Stimulated activated CD4-positive, alpha-beta T cell treated with anti-CD3 and anti-CD28 coated beads, Interleukin-4, amount 100 ng/mL, for 4 hours (primary cell): ENCODE data around the gene TOGARAM1.

Source experiments
- DNase-seq, 2 experiments: peaks; one replicate each; pipeline ENCODE4 v3.0.0-alpha.2; 2020

The TOGARAM1 gene

DNA sequence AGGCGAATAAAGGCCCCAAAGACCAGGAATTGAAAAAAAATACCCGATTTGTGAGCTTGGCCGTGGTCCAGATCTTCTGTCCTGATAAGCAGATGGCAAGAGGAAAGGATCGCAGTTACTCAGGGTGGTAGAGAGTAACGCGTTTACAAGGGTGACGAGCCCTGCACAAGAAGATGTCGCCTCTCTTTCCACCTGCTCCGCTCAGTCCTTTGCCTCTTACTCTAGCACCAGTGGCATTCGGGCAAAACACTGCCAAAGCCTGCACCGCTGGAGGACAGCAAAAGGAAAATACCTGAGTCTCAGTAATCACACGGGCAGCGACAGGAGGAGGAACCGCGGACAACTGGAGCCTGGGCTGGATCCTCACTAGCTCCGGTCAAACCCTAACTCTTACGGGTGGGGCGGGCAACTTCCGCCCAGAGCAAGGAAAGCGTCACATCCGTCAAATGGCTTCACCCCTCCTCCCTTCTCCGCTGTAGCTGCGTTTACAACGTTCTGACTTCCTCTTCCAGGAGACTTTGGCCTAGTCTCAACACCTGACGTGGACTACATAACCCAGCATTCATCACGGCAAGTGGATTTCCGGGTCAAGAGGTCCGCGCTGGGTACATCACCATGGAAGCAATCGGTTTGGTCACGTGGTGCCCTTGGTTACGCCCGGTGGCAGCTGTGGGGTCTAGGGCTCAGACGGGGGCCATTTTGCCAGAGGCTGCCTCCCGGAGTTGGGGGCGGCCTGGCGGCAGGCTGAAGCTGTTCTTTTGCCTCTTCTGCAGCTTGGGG is at the start of gene TOGARAM1, which contains the start of gene KLHL28:
Gene TOGARAM1 (plus strand): TSS at position 637 of the 780 bp plus-strand sequence. CDS start 232 bp downstream, outside the sequence.
Gene KLHL28 (minus strand): TSS at position 394 of the 780 bp plus-strand sequence. CDS start 16,019 bp downstream, outside the sequence.
- DNase-seq: peak; percentile 81 to 98

DNA sequence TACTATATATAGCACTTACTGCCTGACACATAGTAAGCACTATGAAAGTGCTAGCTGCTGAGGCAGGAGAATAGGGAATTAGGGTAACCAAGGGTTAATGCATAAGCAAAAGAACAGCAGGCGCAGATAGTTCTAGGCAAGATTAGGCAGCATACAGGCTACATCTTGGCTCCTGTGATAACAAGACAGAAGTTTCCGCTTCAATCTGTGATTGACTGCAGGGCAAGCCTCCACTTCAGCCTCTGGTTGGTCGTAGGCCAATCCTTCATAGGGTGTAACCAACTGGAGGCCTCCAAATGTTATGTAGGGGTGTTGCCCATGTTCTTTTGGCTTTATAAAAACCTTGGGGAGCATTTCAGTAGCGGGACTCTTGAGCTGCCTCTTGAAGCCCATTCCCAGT is 47.1 kb upstream of the TOGARAM1 start:
- DNase-seq: no peak

DNA sequence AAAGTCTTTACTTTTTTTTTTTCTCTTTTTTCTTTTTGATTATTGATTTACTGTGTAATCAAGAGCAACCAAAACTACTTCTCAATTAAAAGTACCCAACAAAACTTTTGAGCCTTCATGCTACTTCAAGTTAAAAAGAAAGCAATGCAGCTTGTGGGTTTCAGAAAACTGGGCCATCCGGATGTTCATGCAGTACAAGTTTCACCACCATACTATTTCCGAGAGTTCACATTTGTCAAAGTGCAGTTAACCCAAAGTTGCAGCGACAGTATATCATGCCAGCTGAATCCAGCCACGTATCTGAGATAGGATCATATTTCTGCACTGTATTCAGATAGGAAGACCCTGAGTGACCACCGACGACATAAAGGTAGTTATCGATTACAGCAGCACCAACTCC is 33.2 kb upstream of the TOGARAM1 start:
- DNase-seq: no peak

GRCh38 chr14:44935155-44935554 is 26.8 kb upstream of the TOGARAM1 start:
- no peak for DNase-seq

- no peak for DNase-seq
These were observed 24.4 kb upstream of the TOGARAM1 start for GRCh38 chr14:44937547-44937946.

DNA sequence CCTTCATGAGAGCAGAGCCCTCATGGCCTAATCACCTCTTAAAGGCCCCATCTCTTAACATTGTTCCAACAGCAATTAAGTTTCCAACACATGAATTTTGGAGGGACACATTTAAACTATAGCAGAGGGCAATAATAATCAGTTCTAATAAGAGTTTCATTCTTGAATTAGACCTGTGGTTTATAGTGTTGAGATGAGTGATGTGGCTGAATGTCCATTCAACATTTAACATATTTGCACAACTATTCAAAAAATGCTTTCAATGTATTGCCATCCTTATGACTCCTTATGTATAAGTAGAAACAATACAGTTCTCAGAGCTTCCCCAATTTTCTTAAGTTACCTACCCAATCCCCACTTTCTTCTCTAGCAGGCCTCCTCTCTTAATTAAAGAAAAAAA is 21.8 kb upstream of the TOGARAM1 start:
- DNase-seq: no peak

DNA sequence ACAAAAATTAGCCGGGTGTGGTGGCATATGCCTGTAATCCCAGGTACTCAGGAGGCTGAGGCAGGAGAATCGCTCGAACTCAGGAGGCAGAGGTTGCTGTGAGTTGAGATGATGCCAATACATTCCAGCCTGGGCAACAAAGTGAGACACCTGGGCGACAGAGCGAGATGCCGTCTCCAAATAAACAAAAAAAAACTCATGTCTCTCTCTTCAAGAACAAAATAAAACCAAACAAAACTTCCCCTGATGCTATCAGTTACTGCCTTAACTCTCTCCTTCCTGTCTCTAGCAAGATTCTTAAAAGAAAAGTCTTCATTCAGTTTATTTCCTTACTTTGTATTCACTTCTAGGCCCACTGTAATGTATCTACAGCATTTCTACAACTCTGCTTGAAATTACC is 21.0 kb upstream of the TOGARAM1 start:
- no peak for DNase-seq

DNA sequence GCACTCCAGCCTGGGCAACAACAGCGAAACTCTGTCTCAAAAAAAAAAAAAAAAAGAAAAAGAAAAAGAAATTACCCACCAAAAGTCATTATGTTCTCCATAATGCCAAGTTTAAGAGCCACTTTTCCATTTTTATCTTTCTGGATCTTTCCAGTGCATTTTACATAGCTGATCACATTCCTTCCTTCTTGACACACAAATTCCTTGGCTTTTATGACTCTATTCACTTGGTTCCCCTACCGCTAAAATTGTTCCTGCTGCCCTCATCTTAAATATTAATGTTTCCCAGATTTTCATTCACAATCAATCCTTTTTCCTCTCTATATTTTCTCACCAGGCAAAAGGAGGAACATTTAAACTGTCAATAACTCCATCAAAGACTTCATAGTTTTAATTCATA is 20.4 kb upstream of the TOGARAM1 start:
- no peak for DNase-seq

DNA sequence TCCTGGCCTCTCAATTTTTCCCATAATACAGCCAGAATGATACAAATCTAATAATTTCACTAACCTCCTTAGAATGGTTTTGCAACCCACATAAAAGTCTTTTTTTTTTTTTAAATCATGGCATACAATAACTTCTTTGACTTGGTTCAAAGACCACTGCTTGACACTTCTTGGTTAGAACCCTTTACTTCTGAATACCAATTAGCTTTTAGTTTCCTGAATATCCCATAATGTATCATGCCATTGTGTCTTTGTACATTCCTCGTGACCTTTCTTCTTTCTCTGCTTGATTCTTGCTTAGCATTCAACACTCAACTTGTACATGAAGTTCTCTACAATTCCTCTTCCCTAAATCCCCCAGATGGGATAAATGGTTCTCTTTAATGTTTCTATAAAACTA is 19.6 kb upstream of the TOGARAM1 start:
- no peak for DNase-seq

- no peak for DNase-seq
These were observed 17.9 kb upstream of the TOGARAM1 start for GRCh38 chr14:44944107-44944506.

GRCh38 chr14:44945264-44945663 is 16.7 kb upstream of the TOGARAM1 start:
- no peak for DNase-seq

DNA sequence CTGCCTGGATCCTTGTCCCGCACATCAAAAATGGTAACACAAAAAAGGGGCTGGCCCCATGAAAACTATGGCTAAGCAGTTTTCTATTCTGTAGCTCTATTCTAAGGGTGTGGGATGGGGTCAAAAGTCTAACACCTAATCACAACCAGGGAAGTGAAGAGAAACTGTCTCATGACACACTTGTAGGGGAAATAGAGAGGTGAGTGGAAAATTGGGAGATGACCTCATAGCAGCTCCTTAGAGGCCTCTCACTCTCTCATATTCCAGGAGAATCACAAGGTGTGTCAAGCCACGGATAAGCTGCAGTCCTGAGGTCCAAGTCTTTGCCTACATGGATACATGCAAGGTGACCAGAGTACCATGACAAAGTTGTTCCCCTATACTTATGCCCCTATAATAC is 10.9 kb upstream of the TOGARAM1 start:
- no peak for DNase-seq

GRCh38 chr14:44952391-44953110 is 9.4 kb upstream of the TOGARAM1 start:
- DNase-seq: no peak

GRCh38 chr14:44954750-44955149 is 7.2 kb upstream of the TOGARAM1 start:
- no peak for DNase-seq

DNA sequence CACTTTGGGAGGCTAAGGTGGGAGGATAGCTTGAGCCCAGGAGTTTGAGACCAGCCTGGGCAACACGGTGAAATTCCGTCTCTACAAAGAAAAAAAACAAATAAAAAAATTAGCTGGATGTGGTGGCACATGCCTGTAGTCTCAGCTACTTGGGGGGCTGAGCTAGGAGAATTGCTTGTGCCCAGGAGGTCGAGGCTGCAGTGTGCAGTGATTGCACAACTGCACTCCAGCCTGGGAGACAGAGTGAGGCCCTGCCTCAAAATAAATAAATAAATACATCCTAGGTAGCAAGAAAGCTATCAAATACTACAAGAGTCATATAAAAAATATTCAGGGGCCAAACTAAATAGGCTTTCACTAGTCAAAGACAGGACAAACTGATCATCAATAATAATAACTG is 6.5 kb upstream of the TOGARAM1 start:
- DNase-seq: no peak

DNA sequence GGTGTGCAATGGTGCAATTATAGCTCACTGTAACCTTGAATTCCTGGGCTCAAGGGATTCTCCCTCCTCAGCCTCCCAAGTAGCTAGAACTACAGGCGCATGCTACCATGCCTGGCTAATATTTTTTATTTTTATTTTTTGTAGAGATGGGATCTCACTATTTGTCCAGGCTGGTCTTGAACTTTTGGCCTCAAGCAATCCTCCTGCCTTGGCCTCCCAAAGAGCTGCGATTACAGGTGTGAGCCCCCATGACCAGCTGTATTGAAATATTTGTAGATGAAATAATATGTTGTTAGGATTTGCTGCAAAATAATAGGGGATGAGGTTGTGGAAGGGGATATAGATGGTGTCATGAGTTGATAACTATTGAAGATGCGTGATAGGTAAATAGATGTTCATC is 5.1 kb upstream of the TOGARAM1 start:
- no peak for DNase-seq

DNA sequence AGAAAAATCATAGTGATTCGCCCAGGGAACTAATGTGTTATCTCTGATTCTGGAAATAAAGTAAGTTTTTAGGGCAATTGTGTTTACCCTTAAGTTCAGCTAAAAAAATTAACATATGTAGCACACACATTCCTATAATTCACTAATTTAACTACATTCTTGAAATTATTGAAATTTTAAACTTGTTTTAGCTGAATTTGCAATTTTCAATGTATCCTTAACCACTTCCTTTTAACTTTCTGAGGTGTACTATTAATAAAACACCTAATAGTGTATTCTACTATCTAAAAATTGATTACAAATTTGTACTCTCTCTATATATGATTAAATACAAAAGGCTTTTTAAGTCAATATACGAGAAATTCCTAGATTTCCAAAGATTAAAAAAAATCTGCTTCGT is 2.5 kb upstream of the TOGARAM1 start:
- DNase-seq: no peak

DNA sequence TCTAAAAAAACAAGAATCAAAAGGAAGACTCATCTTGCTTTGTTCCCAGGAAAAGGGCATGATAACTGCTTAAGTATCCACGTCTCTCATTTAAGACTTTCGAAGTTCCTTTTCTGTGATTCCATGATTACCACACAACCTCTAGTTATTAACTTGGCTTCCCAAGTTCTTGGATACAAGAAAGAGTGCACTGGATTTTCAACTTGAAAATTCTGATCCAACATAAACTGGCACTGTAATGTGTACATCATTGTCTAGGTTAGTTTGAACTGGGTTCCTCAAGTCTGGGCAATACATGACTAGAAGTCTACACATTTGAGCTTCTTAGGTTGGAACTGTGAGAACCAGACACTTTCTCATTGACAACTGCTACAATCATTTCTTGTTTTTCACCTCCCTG is 1.8 kb upstream of the TOGARAM1 start:
- DNase-seq: no peak

- DNase-seq: no peak
These were observed 1.3 kb upstream of the TOGARAM1 start for GRCh38 chr14:44960646-44961045.

DNA sequence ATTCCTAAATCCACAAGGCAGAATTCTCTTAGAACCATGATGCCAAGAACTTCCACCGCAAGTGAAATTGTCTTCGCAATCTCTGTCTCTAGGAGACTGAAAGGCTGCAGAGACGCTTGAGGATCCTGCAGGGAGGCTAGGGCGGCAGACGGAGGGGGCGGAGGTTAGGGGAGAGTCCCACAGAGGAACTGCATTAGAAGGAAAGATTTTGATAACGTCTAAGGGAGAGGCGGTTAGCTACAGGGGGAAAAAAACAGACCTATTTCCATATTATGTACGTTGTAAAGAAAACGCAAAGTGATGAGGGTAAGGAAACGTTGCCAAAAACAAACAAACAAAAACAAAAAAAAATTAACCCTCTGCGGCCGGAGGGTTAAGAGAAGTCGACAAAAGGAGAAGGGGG is 838 bp upstream of the TOGARAM1 start:
- peak; percentile 48 to 59 for DNase-seq

DNA sequence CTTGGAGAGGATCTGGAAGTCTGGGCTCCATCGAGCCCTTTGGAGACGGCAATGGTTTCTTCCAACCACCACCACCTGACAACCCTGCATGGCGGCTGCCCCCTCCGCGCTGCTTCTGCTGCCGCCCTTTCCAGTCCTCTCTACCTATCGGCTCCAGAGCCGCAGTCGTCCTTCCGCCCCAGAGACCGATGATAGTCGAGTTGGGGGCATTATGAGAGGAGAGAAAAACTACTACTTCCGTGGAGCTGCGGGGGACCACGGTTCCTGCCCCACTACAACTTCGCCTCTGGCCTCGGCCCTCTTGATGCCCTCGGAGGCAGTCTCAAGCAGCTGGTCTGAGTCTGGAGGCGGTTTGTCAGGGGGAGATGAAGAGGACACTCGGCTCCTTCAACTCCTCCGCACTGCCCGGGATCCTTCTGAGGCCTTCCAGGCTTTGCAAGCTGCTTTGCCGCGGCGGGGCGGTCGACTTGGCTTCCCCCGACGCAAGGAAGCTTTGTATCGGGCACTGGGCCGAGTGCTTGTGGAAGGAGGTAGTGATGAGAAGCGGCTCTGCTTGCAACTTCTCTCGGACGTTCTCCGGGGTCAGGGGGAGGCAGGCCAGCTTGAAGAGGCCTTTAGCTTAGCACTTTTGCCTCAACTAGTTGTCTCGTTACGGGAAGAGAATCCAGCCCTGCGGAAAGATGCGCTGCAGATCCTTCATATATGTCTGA is 499 bp downstream of the TOGARAM1 start:
- DNase-seq: peak in 1 of 2 experiments; percentile 19

GRCh38 chr14:44963044-44963528 is 1.1 kb downstream of the TOGARAM1 start:
- no peak for DNase-seq

- no peak for DNase-seq
These were observed 1.9 kb downstream of the TOGARAM1 start for GRCh38 chr14:44963775-44964380.
